Uterus (tissue), 4 donors: Measurements from ENCODE around the gene DHX35. TPM values are rescaled to one million over a fixed set of nuclear protein-coding genes. Genes with fewer than 3 reads are reported as not detected.

Source experiments
- DNase-seq, 2 donors: peaks; one replicate each; pipeline ENCODE4 v3.0.0-alpha.2; 2019 to 2020
- H3K27ac ChIP-seq, 2 donors: fragments of 200-600 bp; sonication (generic); 1 replicate in 1 of 2; 2 replicates in 1 of 2; pipeline ENCODE4 v1.5.1; 2016 to 2018
- H3K27me3 ChIP-seq, 2 donors: fragments of 200-600 bp; sonication (generic); one replicate each; pipeline ENCODE4 v1.5.1; 2018 to 2019; ENCODE audit warnings: control low read depth in 1 of 2
- H3K36me3 ChIP-seq, 2 donors: fragments of 200-600 bp; sonication (generic); one replicate each; pipeline ENCODE4 v1.5.1; 2019; ENCODE audit warnings: control low read depth in 1 of 2
- H3K4me1 ChIP-seq, 2 donors: fragments of 200-600 bp; sonication (generic); one replicate each; pipeline ENCODE4 v1.5.1; 2018 to 2019; ENCODE audit warnings: control low read depth in 1 of 2
- H3K4me3 ChIP-seq, 2 donors: fragments of 200-600 bp; sonication (generic); 1 replicate in 1 of 2; 2 replicates in 1 of 2; pipeline ENCODE4 v1.5.1; 2018 to 2019; ENCODE audit warnings: mild to moderate bottlenecking in 1 of 2
- H3K9me3 ChIP-seq, 2 donors: fragments of 200-600 bp; sonication (generic); one replicate each; pipeline ENCODE4 v1.5.1; 2019; ENCODE audit warnings: control low read depth in 1 of 2
- POLR2A ChIP-seq, 2 donors: fragments of 450-650 bp; IDR thresholded peaks; one replicate each; pipeline ENCODE4 v1.6.1; 2016; ENCODE audit warnings: antibody characterized with exemption in 2 of 2, mild to moderate bottlenecking in 1 of 2, moderate library complexity in 1 of 2
- intact Hi-C: fragments of 100-400 bp; cut with DNase I; formaldehyde crosslinking; loops from one replicate; pipeline ENCODE4 v1.15.1; 2023; ENCODE audit warnings: low total_unique reads
- total RNA-seq, 4 donors: library from RNA; depleted of rRNA in 3 of 4; stranded (reverse); fragments of >200 nt in 3 of 4; gene quantifications; one replicate each; pipeline versions ENCODE4 v1.1.0 to v1.2.4, GENCODE V29; 2014 to 2023
- TF ChIP-seq, protein P1 (sequence below), 4 experiments: fragments of 200-600 bp in 2 of 4; fragments of 450-650 bp in 2 of 4; sonication (generic) in 2 of 4; IDR thresholded peaks; one replicate each; pipeline ENCODE4 v1.5.1; 2016 to 2019; ENCODE audit warnings: antibody characterized with exemption in 4 of 4, mild to moderate bottlenecking in 2 of 4, moderate library complexity in 1 of 4
- donor health status: DM: yes; HTN: yes; CAD: no.

DHX35 gene
- total RNA-seq, 4 donors from 2014 or later = 17.7 to 23.5 (median 21.6) TPM

GRCh38 chr20:38940644-38941043, 21.5 kb upstream of the DHX35 start:
- intact Hi-C loops = no loop called here
- no peak overlapping the region for H3K4me3 ChIP-seq
- no peaks in the 10 kb centered on the region for H3K9me3 ChIP-seq
- no peaks in the 10 kb centered on the region for H3K27me3 ChIP-seq
- no peak overlapping the region for H3K27ac ChIP-seq
- no peak for DNase-seq
- TF ChIP-seq, protein P1, sequence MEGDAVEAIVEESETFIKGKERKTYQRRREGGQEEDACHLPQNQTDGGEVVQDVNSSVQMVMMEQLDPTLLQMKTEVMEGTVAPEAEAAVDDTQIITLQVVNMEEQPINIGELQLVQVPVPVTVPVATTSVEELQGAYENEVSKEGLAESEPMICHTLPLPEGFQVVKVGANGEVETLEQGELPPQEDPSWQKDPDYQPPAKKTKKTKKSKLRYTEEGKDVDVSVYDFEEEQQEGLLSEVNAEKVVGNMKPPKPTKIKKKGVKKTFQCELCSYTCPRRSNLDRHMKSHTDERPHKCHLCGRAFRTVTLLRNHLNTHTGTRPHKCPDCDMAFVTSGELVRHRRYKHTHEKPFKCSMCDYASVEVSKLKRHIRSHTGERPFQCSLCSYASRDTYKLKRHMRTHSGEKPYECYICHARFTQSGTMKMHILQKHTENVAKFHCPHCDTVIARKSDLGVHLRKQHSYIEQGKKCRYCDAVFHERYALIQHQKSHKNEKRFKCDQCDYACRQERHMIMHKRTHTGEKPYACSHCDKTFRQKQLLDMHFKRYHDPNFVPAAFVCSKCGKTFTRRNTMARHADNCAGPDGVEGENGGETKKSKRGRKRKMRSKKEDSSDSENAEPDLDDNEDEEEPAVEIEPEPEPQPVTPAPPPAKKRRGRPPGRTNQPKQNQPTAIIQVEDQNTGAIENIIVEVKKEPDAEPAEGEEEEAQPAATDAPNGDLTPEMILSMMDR (IDR thresholded peaks at IDR 0.05) = no peak
- TF ChIP-seq POLR2A (IDR thresholded peaks at IDR 0.05) = no peak
- no peaks in the 10 kb centered on the region for H3K4me1 ChIP-seq
- H3K36me3 ChIP-seq = no peaks in the 10 kb centered on the region

DNA sequence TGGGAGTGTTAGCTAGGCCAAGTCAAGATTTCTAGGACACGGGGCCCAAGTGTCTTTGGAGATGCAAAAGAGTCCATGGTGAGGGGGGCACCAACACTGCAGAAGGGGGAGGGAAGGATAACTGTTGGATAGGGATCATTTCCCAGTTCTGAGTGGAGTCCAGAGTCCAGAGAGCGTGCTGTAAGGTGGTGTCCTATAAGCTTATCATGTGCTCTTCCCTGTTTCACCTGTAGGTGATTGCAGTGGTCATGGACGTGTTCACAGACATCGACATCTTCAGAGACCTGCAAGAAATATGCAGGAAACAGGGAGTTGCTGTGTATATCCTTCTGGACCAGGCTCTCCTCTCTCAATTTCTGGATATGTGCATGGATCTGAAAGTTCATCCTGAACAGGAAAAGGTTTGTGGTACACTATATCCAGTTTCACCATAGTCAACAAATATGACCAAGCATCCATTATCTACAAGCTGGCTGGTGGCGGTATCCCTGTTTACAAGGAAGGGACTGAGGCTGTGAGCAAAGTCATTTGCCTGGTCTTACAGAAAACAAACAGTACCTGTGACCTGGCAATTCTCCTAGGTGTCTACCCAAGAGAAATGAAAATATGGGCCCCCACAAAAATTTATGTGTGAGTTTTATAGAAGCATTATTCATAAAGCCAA, 20.3 kb upstream of the DHX35 start:
- no peaks in the 10 kb centered on the region for H3K9me3 ChIP-seq
- no peaks in the 10 kb centered on the region for H3K36me3 ChIP-seq
- H3K27me3 ChIP-seq = no peaks in the 10 kb centered on the region
- TF ChIP-seq, protein P1 (IDR thresholded peaks at IDR 0.05) = no peak
- TF ChIP-seq POLR2A (IDR thresholded peaks at IDR 0.05) = no peak
- intact Hi-C loops = no loop called here
- DNase-seq = no peak
- no peak overlapping the region for H3K4me3 ChIP-seq
- no peaks in the 10 kb centered on the region for H3K4me1 ChIP-seq
- no peak overlapping the region for H3K27ac ChIP-seq

DNA sequence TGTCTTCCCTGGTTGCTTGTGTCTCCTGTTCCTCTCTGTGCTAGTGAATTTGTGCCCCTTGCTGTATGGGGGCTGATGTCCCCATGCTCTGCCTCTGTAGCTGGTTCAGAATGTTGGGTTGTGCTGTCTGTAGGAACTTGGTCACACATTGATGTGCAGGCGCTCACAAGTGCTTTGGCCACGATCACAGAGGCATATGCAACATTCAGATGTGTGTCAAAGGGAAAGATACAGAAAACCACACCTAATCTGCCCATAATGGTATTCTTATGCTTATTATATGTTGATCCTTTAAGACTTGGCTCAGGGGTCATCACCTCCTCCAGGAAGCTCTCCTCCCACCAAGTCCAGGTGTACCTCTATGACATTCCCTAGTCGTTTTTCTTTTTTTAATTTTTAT, 17.1 kb upstream of the DHX35 start:
- TF ChIP-seq POLR2A (IDR thresholded peaks at IDR 0.05) = no peak
- TF ChIP-seq, protein P1 (IDR thresholded peaks at IDR 0.05) = no peak
- H3K27me3 ChIP-seq = no peaks in the 10 kb centered on the region
- no peaks in the 10 kb centered on the region for H3K4me1 ChIP-seq
- no peak overlapping the region for H3K27ac ChIP-seq
- H3K9me3 ChIP-seq = no peaks in the 10 kb centered on the region
- intact Hi-C loops = no loop called here
- H3K4me3 ChIP-seq = no peak overlapping the region
- no peak for DNase-seq
- no peaks in the 10 kb centered on the region for H3K36me3 ChIP-seq

DNA sequence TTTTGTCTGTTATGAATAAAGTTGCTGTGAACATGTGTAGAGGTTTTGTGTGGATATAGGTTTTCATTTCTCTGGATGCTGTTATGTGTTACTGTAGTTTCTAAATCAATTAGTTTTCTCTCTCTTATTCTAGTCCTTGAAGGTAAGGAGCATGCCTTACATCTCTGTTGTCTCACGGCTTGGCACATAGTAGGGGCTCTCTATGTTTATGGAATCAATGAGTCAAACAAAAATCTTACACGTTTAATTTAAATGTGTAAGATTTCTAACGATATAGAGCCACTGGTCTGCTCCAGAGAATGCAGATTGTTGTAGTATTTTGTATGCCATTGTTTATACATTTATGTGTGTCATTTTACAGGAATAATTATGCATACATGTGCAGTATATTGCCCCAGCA, 15.3 kb upstream of the DHX35 start:
- no peak overlapping the region for H3K27ac ChIP-seq
- no peak for TF ChIP-seq POLR2A (IDR thresholded peaks at IDR 0.05)
- TF ChIP-seq, protein P1 (IDR thresholded peaks at IDR 0.05) = no peak
- no peak for DNase-seq
- no peak overlapping the region for H3K4me3 ChIP-seq
- intact Hi-C loops = no loop called here
- H3K4me1 ChIP-seq = no peaks in the 10 kb centered on the region
- no peaks in the 10 kb centered on the region for H3K27me3 ChIP-seq
- no peaks in the 10 kb centered on the region for H3K36me3 ChIP-seq
- no peaks in the 10 kb centered on the region for H3K9me3 ChIP-seq

DNA sequence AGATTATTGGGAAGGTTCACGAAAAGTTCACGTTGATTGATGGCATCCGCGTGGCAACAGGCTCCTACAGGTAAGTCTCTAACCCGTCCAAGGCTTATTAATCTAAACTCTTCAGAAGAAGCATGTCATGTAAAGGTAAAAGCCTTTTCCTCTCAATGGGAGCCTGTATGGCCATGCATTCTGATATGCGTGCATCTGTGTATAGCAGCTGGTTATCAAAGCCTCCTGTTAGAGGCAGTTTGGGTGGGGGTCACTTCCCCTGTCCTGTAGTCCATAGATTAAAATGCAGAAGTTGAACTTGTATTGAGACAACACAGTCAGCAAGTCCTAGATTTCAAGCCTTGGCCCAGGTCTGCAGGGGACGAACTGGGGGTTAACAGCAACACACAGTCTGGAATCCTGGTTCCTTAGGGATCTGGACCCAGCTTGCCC, 14.2 kb upstream of the DHX35 start:
- no peak overlapping the region for H3K4me3 ChIP-seq
- no peak overlapping the region for H3K27ac ChIP-seq
- no peaks in the 10 kb centered on the region for H3K36me3 ChIP-seq
- H3K27me3 ChIP-seq = no peaks in the 10 kb centered on the region
- no peak for DNase-seq
- no peak for TF ChIP-seq POLR2A (IDR thresholded peaks at IDR 0.05)
- TF ChIP-seq, protein P1 (IDR thresholded peaks at IDR 0.05) = no peak
- intact Hi-C loops = no loop called here
- no peaks in the 10 kb centered on the region for H3K9me3 ChIP-seq
- no peaks in the 10 kb centered on the region for H3K4me1 ChIP-seq
